Heart left ventricle (tissue), 16 donors: ENCODE data around the gene PTPRN2. TPM values are rescaled to one million over a fixed set of nuclear protein-coding genes. Genes with fewer than 3 reads are reported as not detected.

Experiments used
- ATAC-seq, 4 donors: fragments of 200-7000 bp; cut with Tn5 transposase; one replicate each; pipeline ENCODE4 v1.9.1; 2020 to 2022; ENCODE audit warnings: moderate library complexity in 4 of 4, mild to moderate bottlenecking in 3 of 4, moderate number of reproducible peaks in 1 of 4
- DNase-seq, 5 donors: peaks; one replicate each; pipeline ENCODE4 v3.0.0-alpha.2; 2020
- H3K27ac ChIP-seq, 12 donors: fragments of 200-600 bp; sonication (generic) in 4 of 12; one replicate each; pipeline versions ENCODE4 v1.5.0 to v1.8.0; 2016 to 2022; ENCODE audit warnings: mild to moderate bottlenecking in 2 of 12
- H3K27me3 ChIP-seq, 9 donors: fragments of 200-600 bp; sonication (generic) in 2 of 9; one replicate each; pipeline versions ENCODE4 v1.5.1 to v1.8.0; 2016 to 2022; ENCODE audit warnings: mild to moderate bottlenecking in 3 of 9
- H3K36me3 ChIP-seq, 9 donors: fragments of 200-600 bp; sonication (generic) in 2 of 9; one replicate each; pipeline versions ENCODE4 v1.5.0 to v1.8.0; 2018 to 2022; ENCODE audit warnings: mild to moderate bottlenecking in 2 of 9
- H3K4me1 ChIP-seq, 12 donors: fragments of 200-600 bp; sonication (generic) in 4 of 12; one replicate each; pipeline versions ENCODE4 v1.5.0 to v1.8.0; 2016 to 2022; ENCODE audit warnings: mild to moderate bottlenecking in 3 of 12
- H3K4me3 ChIP-seq, 12 donors: fragments of 200-600 bp; sonication (generic) in 4 of 12; one replicate each; pipeline versions ENCODE4 v1.5.0 to v1.8.0; 2017 to 2022; ENCODE audit warnings: mild to moderate bottlenecking in 9 of 12, moderate library complexity in 4 of 12
- H3K9me3 ChIP-seq, 12 donors: fragments of 200-600 bp; sonication (generic) in 4 of 12; one replicate each; pipeline versions ENCODE4 v1.5.0 to v1.8.0; 2016 to 2022; ENCODE audit warnings: mild to moderate bottlenecking in 1 of 12
- POLR2A ChIP-seq, 2 donors: fragments of 450-650 bp; IDR thresholded peaks; one replicate each; pipeline ENCODE4 v1.6.1; 2017; ENCODE audit warnings: antibody characterized with exemption in 2 of 2, mild to moderate bottlenecking in 2 of 2, moderate library complexity in 2 of 2
- WGBS, 4 donors: extraction: QIAGEN DNeasy Blood & Tissue Kit in 2 of 4; methylation state at CpG; one replicate each; pipeline versions ENCODE4 v1.1.5 to v1.1.7; 2013 to 2018; 5-methylcytosine and 5-hydroxymethylcytosine counted together
- intact Hi-C, 10 donors: fragments of 100-400 bp; cut with DNase I; formaldehyde crosslinking; loops; one replicate each; pipeline versions ENCODE4 v1.11.1 to v1.14.2; 2022
- polyA plus RNA-seq, 2 donors: library from polyadenylated mRNA; stranded (reverse); fragments of 200-250 nt; gene quantifications; one replicate each; pipeline ENCODE4 v1.2.3, GENCODE V29; 2013
- total RNA-seq, 9 donors: library from RNA; depleted of rRNA in 2 of 9; stranded (reverse); fragments of >200 nt in 2 of 9; fragmentation: NEBNext Ultra II Directional in 3 of 9; extraction: Animal tissue kit (Norgen Biotek cat#: 25700) in 3 of 9; gene quantifications; one replicate each; pipeline versions ENCODE4 v1.1.0 to v1.2.4, GENCODE V29; 2016 to 2023
- TF ChIP-seq, protein P1 (sequence below), 12 donors: fragments of 200-600 bp; sonication (generic) in 4 of 12; IDR thresholded peaks; one replicate each; pipeline versions ENCODE4 v1.5.0 to v1.8.0; 2018 to 2022; ENCODE audit warnings: antibody characterized with exemption in 12 of 12, mild to moderate bottlenecking in 5 of 12
- donor health status: ischemic (EF 13 %, LVEDD 7.1; RV severe dilation, severe dysfunction).
- donor health status: healthy with polysubstance abuse.
- donor health status: DM: no; HTN: yes; CAD: no.
- donor health status: DM: no; HTN: no; CAD: no.
- donor health status: ischemic (EF 25% LVEDD 6.9; RV normal size, moderate dysfunction).
- donor health status: ischemic (EF 25% LVEDD 5.7; RV mildly dilated, moderate dysfunction).
- donor health status: healthy.
- donor health status: DM: yes; HTN: yes; CAD: no.
- donor health status: ischemic (EF 35%, LVEDD 5.7; RV mildly dilated, moderate dysfunction).
- donor health status: nonischemic (EF 11% LVEDD 7.7; RV severe dilation, severe dysfunction).
- donor health status: DM: yes; HTN: yes; CAD: no.
- donor health status: PGD.
- donor health status: ischemic (EF 29% LVEDD 5.4; RV normal size, mild dysfunction).
- donor health status: nonischemic (EF 23%, LVEDD 6.1; RV moderate dilation, normal function).

PTPRN2 gene
- total and polyA plus RNA-seq, 11 donors = 0.61 to 2.3 (median 1.3) TPM

DNA sequence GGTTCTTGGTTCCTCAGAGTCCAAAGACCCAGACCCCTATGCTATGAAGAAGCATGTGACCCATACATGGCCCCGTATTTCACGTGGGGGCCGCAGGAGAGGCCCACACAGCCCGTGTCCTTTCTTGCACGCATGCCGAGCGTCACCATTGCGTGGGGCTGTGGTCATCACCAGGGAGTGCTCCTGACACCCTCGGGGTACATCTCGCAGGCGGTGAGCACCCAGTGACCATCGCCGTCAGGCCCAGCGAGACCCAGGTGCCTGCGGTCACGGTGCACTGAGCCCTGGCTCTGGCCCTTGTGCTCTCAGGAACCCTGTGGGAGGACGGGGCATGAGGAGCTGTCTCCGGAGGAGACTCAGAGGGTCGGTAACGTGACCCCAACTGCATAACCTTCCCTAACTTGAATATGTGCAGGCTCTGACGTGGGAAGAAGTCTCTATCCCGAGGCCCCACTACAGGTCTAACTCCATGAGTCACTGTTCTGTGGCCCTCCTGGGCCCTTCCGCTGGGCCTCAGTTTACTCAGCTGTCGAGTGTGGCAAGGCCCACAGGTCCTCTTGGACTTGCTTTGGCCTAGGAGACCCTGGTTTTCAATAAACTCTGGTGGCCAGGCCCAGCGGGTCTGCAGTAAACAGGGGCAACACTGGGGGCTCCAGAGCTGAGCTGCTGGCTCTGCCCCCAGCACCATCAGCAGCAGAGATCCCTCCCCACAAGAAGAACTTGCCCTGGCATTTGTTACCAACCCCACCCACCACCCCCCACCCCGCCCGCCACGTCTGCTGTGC lies 503.9 kb downstream of the PTPRN2 start:
- 86 to 91% (median 88%) methylated on average over 27 to 28 of the region's 28 CpGs for WGBS, 4 donors
- H3K4me3 ChIP-seq = no peak overlapping the region
- TF ChIP-seq POLR2A (IDR thresholded peaks at IDR 0.05) = no peak
- TF ChIP-seq, protein P1, sequence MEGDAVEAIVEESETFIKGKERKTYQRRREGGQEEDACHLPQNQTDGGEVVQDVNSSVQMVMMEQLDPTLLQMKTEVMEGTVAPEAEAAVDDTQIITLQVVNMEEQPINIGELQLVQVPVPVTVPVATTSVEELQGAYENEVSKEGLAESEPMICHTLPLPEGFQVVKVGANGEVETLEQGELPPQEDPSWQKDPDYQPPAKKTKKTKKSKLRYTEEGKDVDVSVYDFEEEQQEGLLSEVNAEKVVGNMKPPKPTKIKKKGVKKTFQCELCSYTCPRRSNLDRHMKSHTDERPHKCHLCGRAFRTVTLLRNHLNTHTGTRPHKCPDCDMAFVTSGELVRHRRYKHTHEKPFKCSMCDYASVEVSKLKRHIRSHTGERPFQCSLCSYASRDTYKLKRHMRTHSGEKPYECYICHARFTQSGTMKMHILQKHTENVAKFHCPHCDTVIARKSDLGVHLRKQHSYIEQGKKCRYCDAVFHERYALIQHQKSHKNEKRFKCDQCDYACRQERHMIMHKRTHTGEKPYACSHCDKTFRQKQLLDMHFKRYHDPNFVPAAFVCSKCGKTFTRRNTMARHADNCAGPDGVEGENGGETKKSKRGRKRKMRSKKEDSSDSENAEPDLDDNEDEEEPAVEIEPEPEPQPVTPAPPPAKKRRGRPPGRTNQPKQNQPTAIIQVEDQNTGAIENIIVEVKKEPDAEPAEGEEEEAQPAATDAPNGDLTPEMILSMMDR (IDR thresholded peaks at IDR 0.05) = no peak
- no peaks in the 10 kb centered on the region for H3K4me1 ChIP-seq
- no peak for ATAC-seq
- peaks cover 0 to 3% (median 0%) of the 10 kb centered on the region in 9 donors for H3K27me3 ChIP-seq
- intact Hi-C loops = no loop called here
- no peak for DNase-seq
- no peaks in the 10 kb centered on the region for H3K36me3 ChIP-seq
- no peak overlapping the region for H3K27ac ChIP-seq
- H3K9me3 ChIP-seq = peaks cover 0 to 2% (median 0%) of the 10 kb centered on the region in 12 donors

DNA sequence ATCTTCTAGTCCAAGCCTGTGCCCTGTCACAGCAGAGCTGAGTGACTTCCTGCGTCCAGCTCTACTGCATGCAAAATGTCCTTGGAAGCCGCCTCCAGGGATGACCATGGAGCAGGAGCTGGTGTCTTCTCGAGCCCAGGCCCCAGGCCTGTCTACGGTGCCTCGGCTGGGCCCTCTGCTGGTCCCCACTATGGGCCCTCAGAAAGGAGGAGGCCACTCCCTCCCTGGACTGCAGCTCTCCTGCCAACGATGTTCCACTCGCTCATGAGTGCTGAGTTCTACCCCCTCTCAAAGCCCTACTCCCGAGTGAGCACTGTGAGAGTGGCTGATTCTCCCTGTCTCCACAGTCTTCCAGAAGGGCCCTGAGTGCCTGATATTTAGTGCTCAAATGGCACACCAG lies 504.9 kb downstream of the PTPRN2 start:
- Histone ChIP-seq H3K27ac (no peak overlapping the region), H3K27me3 (peaks cover 0 to 3% (median 0%) of the 10 kb centered on the region in 9 donors), H3K4me3 (no peak overlapping the region), H3K36me3 (no peaks in the 10 kb centered on the region), H3K9me3 (peaks cover 0 to 2% (median 0%) of the 10 kb centered on the region in 12 donors), H3K4me1 (no peaks in the 10 kb centered on the region)
- DNase-seq = no peak
- TF ChIP-seq, protein P1 (IDR thresholded peaks at IDR 0.05) = no peak
- TF ChIP-seq POLR2A (IDR thresholded peaks at IDR 0.05) = no peak
- no peak for ATAC-seq
- 82 to 91% (median 86%) methylated on average over 6 to 8 of the region's 8 CpGs for WGBS, 4 donors
- intact Hi-C loops = no loop called here

DNA sequence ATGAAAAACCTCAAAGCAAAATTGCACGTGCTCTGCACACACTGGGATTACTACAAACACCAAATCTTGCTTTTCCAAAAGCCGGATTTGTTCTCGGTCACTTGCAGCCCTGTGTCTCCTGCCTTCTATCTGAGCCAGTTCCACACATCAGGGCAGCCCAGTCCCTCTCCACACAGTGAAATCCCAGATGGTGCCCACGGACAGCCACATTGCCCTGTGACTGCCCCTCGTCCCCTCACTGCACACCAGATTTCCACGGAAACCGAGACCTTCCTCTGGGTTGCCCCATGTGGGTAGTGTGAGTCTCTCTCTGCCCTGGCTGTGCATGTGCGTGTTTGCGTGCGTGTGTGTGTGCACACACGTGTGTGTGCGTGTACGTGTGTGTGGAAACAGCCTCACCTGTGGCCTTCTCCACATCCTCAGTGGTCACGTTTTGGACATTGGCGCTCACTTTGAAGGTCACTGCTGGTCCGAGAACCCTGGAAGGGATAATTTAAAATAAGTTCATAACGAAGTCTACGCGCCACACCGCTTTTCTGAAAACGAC lies 506.7 kb downstream of the PTPRN2 start:
- intact Hi-C loops = no loop called here
- DNase-seq (no peak), ATAC-seq (no peak)
- Histone ChIP-seq H3K4me1 (no peaks in the 10 kb centered on the region), H3K27me3 (peaks cover 0 to 9% (median 0%) of the 10 kb centered on the region in 9 donors), H3K4me3 (no peak overlapping the region), H3K27ac (no peak overlapping the region), H3K9me3 (no peaks in the 10 kb centered on the region), H3K36me3 (no peaks in the 10 kb centered on the region)
- TF ChIP-seq, protein P1 (IDR thresholded peaks at IDR 0.05) = no peak
- no peak for TF ChIP-seq POLR2A (IDR thresholded peaks at IDR 0.05)
- WGBS, 4 donors = 86 to 89% (median 88%) methylated on average over 21 of the region's 21 CpGs
